ENCODE data around the gene CELA2A. TPM values are rescaled to one million over a fixed set of nuclear protein-coding genes. Genes with fewer than 3 reads are reported as not detected.
"Not testable (repeated sequence)": the region's sequence is repeated elsewhere in the genome, so short reads cannot be mapped to it uniquely, and the experiment has no call there.

CELA2A gene
- total RNA-seq, 1 donor from 2014 or later: not detected

DNA sequence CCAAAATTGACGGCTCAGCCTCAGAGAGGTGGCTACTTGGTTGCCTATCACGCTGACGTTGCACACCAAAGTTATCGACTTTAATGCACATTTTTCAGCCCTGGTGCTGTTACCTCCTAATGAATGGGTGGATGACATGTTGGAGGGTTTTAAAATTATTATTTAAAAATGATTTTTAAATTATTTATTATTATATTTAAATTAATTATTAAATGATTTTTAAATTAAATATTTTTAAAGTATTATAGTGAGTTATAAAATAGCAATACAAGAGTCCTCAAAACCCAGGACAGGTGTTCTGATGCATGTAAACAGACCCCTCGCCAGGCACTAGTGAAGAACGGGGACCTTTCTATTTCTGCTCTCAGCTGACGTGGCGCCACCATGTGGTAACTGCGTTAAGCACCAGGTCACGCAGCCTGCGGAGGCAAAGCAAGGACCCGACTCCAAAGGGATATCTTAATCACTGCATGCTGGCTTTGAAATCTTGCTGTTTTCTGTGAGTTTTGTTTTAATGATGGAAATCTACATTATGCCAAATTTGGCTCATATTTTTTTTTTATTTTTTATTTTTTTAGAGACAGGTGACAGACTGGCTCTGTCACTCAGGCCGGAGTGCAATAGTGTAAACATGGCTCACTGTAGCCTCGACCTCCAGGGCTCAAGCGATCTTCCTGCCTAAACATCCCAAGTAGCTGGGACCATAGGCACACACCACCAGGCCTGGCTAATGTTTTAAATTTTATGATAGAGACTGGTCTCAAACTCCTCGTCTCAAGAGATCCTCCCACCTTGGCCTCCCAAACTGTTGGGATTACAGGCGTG is 44.9 kb downstream of the CELA2A start:
- DNase-seq: peak; percentile 75

DNA sequence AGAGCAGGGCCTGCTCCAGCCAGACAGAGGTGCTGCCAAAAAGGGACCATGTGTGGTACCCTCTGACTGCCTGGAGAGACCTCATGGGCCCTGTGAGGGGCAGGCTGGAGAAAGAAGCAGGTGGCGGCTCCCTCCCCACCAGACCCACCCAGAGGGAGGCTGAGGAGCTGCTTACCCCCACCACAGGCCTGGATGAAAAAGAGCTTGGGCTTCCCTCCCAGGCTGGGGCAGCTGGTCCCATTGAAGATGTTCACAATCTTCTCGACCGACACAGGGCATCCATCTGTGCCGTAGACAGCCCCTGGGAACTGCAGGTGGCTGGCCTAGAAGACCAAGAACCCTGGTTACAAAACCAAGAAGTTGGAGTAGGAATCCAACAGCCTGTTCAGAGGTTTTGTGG is 47.9 kb downstream of the CELA2A start:
- peak; percentile 39 for DNase-seq

DNA sequence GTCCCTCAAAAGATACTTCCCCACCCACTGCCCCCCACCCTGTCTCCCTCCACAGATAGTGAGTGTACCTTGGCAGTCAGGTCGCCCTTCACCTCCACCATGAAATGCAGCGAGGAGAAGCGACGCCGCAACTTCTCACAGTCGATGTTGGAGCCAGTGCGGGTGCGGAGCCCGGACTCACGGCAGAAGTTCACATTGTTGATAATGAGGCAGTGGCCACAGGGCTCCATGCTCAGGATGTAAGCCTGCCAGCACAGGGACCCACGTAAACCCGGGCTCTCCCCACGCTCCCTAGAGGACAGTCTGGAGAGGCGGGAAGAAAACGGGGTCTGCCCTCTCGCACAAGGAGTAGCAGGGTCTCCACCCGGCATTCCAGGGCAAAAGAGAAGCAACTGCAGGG is 50.3 kb downstream of the CELA2A start:
- no peak for DNase-seq

DNA sequence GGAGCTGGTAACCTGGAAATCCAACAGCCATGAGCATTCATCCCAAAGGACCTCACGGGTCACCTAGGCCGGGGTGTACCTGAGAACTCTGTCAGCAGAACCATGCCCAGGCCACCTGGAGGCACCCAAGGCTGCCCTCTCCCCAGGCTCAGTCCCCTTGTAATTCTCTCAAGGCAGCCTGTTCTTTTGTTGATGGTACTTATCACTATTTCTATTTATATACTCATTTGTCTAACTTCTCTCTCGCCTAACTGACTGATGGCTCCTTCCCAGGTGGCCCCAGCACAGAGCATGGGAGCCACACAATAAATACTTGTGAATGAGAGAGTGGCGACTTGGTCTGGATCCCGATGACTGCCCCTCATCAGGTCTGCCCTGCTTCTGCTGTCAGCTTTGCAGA is 50.7 kb downstream of the CELA2A start:
- DNase-seq: no peak

DNA sequence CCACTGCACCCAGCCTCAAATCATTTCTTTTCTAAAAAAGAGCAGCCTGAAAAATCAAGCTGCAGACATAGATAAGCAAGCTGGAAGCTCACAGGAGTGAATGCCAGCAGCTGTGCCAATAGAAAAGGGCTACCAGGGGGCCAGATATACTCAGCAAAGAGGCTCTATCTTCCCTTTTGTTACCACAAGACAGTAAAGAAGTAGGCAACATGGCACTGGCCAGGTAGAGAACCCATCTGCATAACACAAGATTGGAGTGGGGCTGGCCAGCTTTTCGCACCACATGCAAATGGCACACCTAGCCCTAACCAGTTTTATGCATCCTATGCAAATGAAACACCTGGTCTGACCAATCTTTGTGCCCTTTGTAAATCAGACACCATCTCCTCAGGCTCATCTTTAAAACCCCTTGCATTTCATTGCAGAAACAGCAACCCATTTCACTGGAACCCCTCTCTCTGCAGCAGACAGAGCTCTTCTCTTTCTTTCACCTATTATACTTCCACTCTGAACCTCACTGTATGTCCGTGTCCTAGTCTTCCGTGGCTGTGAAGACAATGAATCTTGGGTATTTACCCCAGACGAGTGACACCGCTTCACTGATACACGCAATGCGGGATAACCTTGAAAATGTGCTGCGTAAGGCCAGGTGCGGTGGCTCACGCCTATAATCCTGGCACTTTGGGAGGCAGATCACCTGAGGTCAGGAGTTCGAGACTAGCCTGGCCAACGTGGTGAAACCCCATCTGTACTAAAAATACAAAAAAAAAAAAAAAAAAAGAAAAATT is 52.4 kb downstream of the CELA2A start:
- DNase-seq: no peak

DNA sequence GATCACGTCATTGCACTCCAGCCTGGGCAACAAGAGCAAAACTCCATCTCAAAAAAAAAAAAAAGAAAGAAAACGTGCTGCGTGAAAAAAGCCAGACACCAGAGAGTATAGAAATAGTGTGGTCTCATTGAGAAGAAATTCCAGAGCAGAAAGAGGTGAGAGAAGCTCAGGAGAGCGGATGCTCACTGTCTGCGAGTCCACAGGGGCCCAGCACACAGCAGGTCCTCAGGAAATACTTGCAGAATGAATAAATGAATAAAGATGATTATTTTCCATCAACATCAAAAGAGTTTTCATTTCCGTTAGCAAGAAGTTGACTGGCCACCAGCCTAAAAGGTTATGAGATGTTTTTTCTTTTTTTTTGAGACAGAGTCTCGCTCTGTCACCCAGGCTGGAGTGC is 53.1 kb downstream of the CELA2A start:
- no peak for DNase-seq

DNA sequence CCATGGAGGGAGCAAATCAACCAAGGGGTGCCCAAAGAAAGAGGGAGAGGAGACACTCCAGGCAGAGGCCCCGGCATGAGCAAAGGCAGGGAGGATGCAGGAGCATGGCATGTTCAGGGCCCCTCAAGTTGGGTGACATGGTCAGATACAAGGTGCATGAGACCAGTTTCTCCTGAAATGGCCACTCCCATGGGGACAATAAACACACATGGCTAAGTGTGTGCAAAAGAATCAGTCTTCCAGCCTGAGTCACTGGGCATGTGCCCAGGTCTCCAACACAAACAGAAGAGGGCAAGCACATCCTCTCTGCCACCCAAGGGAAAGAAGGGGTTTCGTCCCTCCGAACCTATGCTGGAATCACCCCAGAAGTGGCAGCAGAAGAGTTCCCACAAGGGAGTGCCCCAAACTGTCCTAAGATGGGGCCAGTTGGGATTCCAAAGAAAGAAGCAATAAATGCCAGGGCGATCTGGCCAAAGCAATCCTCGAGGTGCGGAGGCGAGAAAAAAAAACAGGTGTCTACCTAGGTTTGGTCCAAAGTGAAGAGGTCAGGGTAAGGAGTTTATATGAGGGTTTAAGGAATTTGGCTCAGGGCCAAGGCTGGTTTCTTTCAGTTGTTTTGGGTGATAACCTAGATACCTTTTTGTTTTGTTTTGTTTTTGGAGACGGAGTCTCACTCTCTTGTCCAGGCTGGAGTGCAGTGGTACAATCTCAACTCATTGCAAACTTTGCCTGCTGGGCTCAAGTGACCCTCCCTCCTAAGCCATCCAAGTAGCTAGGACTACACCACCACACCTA is 54.3 kb downstream of the CELA2A start:
- no peak for DNase-seq

DNA sequence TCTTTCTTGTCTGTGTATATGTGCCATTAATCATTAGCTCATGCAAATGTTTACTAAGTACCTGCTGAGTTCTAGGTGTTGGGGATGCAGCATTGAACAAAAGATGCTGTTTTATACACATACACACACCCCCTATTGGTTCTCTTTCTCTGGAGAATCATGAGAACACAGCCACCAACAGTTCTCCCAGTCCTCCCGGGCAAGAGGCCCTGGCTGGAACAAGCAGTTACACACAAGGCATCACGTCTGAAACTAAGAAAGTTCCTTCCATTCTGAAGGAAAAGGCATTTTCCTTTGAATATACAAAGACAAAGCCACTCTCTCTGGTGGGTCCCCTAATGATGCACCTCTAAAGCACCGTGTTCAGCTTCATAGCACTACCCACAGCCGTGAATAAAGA is 56.7 kb downstream of the CELA2A start:
- no peak for DNase-seq

DNA sequence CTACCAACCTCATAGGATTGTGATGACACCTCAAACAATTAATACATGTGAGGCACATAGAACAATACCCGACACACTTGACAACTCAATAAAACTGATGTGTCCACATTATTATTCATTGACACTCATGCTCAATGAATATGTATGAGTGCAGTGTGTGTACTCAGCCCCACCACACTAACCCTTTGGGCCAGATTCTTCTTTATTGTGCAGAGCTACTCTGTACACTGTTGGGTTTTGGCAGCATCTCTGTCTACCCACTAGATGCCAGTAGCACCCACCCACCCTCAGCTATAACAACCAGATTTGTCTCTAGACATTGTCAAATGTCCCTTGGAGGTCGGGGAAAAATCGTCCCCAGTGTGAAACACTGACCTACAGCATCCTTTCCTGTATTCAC is 57.4 kb downstream of the CELA2A start:
- no peak for DNase-seq

DNA sequence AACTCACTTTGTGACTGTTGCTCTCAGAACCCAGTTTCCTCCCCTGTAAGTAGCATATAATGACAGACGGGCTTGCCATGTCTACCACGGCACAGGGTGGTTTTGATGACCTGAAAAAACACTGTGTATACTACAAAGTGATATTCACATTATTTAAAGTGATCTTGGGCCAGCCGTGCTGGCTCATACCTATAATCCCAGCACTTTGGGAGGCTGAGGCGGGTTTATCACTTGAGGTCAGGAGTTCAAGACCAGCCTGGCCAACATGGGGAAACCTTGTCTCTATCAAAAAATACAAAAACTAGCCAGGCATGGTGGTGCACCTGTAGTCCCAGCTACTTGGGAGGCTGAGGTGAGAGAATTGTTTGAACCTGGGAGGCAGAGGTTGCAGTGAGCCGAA is 58.0 kb downstream of the CELA2A start:
- not testable (repeated sequence) for DNase-seq

DNA sequence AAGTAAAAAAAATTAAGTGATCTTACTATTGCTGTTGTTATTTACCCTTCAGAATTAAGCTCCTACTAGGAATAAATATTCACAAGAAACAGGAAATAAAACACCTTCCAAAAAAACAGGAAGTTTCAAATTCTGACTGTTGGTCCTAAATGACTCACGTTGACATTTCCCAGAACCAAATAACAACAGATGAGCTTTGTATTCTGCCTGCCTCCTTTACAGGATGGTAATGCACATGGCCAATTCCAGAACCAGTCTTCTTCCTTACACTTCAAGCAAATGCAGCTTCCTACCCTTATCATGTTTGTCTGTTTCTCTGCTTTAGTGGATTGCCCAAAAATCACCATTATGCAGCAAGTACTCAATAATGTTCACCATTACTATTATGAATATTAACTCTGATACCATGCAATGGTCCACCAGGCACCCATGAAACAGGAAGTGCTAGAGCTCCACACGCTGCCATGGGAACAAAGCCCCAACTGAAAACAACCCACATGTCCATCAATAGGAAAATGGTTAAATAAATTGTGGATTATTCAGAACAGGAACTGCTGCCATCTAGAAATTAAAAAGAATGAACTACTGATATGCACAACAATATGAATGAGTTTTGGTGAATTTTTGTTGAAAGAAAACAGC is 58.6 kb downstream of the CELA2A start:
- DNase-seq: no peak

DNA sequence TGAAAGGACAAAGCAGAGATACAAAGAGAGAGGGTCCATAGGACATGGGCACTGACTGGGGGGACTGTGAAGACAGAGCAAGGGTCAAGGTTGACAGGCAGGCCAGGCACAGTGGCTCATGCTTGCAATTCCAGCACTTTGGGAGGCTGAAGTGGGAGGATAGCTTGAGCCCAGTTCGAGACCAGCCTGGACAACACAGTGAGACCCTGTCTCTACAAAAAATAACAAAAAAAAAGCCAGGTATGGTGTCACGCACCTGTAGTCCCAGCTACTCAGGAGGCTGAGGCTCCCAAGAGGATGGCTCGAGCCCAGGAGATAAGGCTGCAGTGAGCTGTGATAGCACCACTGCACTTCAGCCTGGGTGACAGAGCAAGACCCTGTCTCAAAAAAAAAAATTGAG is 63.1 kb downstream of the CELA2A start:
- DNase-seq: no peak

DNA sequence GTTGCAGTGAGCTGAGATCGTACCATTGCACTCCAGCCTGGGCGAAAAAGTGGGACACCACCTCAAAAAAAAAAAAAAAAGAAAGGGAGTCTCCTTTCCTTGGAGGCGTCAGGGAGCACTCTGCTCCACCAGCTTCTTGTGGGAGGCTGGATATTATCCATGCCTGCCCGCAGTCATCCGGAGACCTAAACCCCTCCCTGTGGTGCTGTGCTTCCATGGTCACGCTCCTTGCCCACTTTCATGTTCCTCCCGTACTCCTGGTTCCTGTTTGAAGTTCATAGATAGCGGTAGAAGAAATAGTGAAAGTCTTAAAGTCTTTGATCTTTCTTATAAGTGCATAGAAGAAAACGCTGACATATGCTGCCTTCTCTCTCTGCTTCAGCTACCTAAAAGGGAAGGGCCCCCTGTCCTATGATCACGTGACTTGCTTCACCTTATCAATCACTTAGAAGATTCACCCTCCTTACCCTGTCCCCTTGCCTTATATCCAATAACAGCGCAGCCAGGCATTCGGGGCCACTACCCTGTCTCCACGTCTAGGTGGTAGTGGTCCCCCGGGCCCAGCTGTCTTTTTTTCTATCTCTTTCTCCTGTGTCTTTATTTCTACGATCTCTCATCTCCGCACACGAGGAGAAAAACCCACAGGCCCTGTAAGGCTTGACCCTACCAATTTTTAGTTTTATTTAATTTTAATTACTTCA is 64.8 kb downstream of the CELA2A start:
- not testable (repeated sequence) for DNase-seq

Other genes starting within 250 kb of the CELA2A start
- gene FHAD1, start 209.5 kb upstream of the CELA2A start, total RNA-seq: 3.8 TPM
- 29.1 TPM for gene EFHD2, start 46.8 kb upstream of the CELA2A start, total RNA-seq
- not detected for gene CTRC, start 18.3 kb upstream of the CELA2A start, total RNA-seq
- gene CELA2B, start 19.4 kb downstream of the CELA2A start, total RNA-seq: 0.41 TPM
- 16.8 TPM for gene CASP9, start 67.5 kb downstream of the CELA2A start, total RNA-seq
- gene DNAJC16, start 70.1 kb downstream of the CELA2A start, total RNA-seq: 18.6 TPM
- gene AGMAT, start 128.3 kb downstream of the CELA2A start, total RNA-seq: 2.2 TPM
- 49.4 TPM for gene DDI2, start 160.7 kb downstream of the CELA2A start, total RNA-seq
- gene PLEKHM2, start 227.6 kb downstream of the CELA2A start, total RNA-seq: 55.1 TPM